COLO668 (cell line): ENCODE results near the gene F8.

Experiments used
- DNase-seq: peaks from one replicate; lab custom pipeline; 2025; ENCODE audit not compliant: unreplicated experiment; lab: John Stamatoyannopoulos, UW

Gene F8

DNA sequence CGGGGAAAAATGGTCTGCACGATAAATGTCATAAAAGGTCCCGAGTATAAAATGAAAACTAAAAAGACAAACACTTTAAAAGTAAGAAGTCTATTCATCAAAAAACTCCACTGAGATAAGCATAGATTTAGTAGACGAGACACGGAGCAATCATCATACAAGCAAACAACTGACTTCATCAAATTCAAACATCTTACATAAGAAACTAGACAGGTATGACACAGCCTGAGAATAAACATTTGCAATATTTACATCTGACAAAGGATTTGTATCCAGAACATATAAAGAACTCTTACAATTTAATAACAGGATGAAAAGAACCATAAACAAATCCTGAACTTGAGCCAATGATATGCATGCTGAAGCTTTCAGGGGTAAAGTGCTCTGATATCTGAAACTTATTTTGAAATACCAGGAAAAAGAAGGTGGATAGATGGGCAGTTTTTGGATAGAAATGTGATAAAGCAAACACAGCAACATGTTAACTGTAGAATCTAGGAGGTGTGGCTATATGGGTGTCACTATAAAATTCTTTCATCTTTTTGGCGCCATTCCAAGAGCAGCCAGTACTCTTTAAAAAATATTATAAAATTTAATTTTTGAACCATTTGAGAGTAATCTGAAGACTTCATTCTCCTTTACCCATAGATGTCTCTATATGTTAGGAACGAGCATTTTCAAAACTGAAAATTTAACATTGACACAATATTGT is 229.3 kb downstream of the F8 start:
- no peak for DNase-seq

DNA sequence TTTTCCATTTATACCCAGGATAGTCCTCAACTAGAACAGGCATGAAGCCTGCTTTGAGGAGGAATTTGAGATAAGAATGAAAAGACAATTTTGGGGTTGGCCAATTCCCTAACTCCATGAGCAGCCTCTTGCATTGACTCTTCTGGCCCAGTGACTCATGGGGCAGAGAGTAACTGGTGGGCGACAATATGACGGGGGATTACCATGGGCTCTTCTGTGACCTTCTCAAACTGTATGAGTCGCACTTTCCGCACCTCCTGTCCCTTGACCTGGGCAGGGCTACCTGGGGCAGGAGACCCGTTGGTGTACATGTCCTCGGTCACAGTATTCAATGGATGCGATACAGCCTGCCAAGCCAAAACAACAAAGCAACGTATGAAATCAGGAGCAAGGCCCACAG is 230.6 kb downstream of the F8 start:
- DNase-seq, result no peak

DNA sequence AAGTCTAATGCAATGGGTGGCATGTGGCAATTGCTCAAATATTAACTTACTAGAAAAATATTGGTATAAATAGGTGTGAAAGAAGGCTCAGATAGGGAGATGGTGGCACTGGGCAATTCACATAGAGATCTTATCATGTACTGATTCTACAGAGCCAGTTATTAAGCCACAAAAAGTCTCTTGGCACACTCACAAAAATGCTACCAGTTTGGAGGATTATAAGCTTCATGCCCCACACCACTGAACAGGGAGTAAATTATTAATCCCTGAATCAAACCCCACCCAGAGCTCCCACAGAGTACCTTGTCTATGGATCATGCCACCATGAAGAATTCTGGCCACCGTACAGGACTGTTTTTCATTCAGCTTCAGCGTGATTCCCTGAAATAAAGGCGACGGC is 231.1 kb downstream of the F8 start:
- no peak for DNase-seq
